Gastroesophageal sphincter (tissue), 4 donors: ENCODE measurements around the gene THRB. TPM values are rescaled to one million over a fixed set of nuclear protein-coding genes. Genes with fewer than 3 reads are reported as not detected.

Experiments used
- ATAC-seq: fragments of 150-250 bp; one replicate; pipeline ENCODE4 v1.9.1; 2016; ENCODE audit warnings: mild to moderate bottlenecking, moderate library complexity
- H3K27ac ChIP-seq, 4 donors: fragments of 200-600 bp; sonication (generic) in 3 of 4; 1 replicate in 3 of 4; 2 replicates in 1 of 4; pipeline ENCODE4 v1.5.1; 2016 to 2019
- H3K27me3 ChIP-seq: fragments of 200-600 bp; sonication (generic); one replicate; pipeline ENCODE4 v1.5.1; 2019
- H3K36me3 ChIP-seq, 2 donors: fragments of 200-600 bp; sonication (generic); one replicate each; pipeline ENCODE4 v1.5.1; 2019; ENCODE audit warnings: control low read depth in 1 of 2
- H3K4me1 ChIP-seq, 3 donors: fragments of 200-600 bp; sonication (generic); 1 replicate in 2 of 3; 2 replicates in 1 of 3; pipeline ENCODE4 v1.5.1; 2016 to 2019; ENCODE audit warnings: control low read depth in 2 of 3
- H3K4me3 ChIP-seq, 2 donors: fragments of 200-600 bp; sonication (generic); one replicate each; pipeline ENCODE4 v1.5.1; 2019; ENCODE audit warnings: mild to moderate bottlenecking in 1 of 2, moderate library complexity in 1 of 2
- H3K9me3 ChIP-seq, 3 donors: fragments of 200-600 bp; sonication (generic); one replicate each; pipeline ENCODE4 v1.5.1; 2017 to 2019; ENCODE audit warnings: control low read depth in 2 of 3
- EP300 ChIP-seq: sonication (generic); formaldehyde crosslinking; IDR thresholded peaks from one replicate; pipeline ENCODE4 v1.6.1; 2017; ENCODE audit warnings: antibody characterized with exemption, mild to moderate bottlenecking
- POLR2A ChIP-seq, 2 donors: fragments of 450-650 bp; IDR thresholded peaks; one replicate each; pipeline ENCODE4 v1.6.1; 2017; ENCODE audit warnings: antibody characterized with exemption in 2 of 2, mild to moderate bottlenecking in 2 of 2, moderate library complexity in 1 of 2
- POLR2AphosphoS5 ChIP-seq: sonication (generic); formaldehyde crosslinking; IDR thresholded peaks from one replicate; pipeline ENCODE4 v1.6.1; 2017; ENCODE audit warnings: antibody characterized with exemption
- WGBS, 2 donors: methylation state at CpG; one replicate each; pipeline ENCODE4 v1.1.5; 2018; ENCODE audit warnings: low coverage in 1 of 2; 5-methylcytosine and 5-hydroxymethylcytosine counted together
- total RNA-seq, 4 donors: library from RNA; depleted of rRNA; stranded (reverse); fragments of >200 nt; gene quantifications; one replicate each; pipeline ENCODE4 v1.1.0, GENCODE V29; 2016
- TF ChIP-seq, protein P1 (sequence below), 4 experiments: fragments of 200-600 bp in 2 of 4; fragments of 450-650 bp in 2 of 4; sonication (generic) in 1 of 4; IDR thresholded peaks; one replicate each; pipeline ENCODE4 v1.5.1; 2017 to 2019; ENCODE audit warnings: antibody characterized with exemption in 4 of 4, mild to moderate bottlenecking in 2 of 4, moderate library complexity in 2 of 4

The THRB gene
- total RNA-seq, 4 donors from 2014 or later: 42.5 to 61.9 (median 55.8) TPM

DNA sequence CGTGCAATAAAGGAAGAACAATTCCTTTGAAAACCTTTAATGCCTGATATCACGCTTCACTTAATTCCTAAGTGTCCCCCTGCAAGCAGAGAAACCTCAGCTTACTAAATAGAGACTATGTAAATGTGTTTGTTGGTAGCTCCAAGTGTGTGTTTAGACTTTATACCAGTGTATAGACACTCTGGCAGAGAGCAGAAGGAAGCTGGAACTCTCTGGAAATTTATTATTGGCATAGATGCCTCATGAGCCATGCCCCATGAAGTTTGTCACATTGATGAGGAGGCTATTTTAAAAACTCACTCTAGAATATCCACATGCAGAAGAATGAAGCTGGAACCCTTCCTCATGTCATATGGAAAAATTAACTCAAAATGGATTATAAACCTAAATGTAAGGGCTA is 99.9 kb downstream of the THRB start:
- Histone ChIP-seq H3K27ac (no peak overlapping the region), H3K4me3 (no peak overlapping the region), H3K9me3 (no peaks in the 10 kb centered on the region), H3K27me3 (no peaks in the 10 kb centered on the region), H3K4me1 (peaks cover 0 to 37% (median 7%) of the 10 kb centered on the region in 3 donors), H3K36me3 (no peaks in the 10 kb centered on the region)
- TF ChIP-seq POLR2A (IDR thresholded peaks at IDR 0.05) (no peak), POLR2AphosphoS5 (no peak), EP300 (no peak)
- TF ChIP-seq, protein P1, sequence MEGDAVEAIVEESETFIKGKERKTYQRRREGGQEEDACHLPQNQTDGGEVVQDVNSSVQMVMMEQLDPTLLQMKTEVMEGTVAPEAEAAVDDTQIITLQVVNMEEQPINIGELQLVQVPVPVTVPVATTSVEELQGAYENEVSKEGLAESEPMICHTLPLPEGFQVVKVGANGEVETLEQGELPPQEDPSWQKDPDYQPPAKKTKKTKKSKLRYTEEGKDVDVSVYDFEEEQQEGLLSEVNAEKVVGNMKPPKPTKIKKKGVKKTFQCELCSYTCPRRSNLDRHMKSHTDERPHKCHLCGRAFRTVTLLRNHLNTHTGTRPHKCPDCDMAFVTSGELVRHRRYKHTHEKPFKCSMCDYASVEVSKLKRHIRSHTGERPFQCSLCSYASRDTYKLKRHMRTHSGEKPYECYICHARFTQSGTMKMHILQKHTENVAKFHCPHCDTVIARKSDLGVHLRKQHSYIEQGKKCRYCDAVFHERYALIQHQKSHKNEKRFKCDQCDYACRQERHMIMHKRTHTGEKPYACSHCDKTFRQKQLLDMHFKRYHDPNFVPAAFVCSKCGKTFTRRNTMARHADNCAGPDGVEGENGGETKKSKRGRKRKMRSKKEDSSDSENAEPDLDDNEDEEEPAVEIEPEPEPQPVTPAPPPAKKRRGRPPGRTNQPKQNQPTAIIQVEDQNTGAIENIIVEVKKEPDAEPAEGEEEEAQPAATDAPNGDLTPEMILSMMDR (IDR thresholded peaks at IDR 0.05): no peak
- WGBS, 2 donors: 79 to 84% methylated on average over 2 of the region's 2 CpGs
- no peak for ATAC-seq

DNA sequence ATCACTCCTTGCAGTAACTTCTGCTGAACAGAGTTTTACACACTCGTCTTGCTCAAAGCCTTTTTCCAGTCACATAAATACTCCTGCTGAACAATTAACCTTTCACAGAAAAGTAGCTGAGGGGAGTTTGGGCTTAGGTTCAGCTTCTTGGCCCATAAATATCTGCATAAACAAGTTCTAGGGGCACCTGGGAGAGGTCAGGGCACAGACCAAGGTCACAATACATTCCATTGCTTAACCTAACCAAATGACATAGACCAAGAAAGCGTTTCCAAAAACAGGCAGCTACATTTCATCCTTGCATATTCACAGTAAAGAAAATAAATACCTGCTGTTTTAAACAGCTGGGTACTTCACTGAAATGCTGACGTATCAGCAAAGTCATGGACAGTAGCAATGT is 101.3 kb downstream of the THRB start:
- H3K36me3 ChIP-seq: no peaks in the 10 kb centered on the region
- TF ChIP-seq EP300 (no peak), POLR2A (IDR thresholded peaks at IDR 0.05) (no peak), POLR2AphosphoS5 (no peak)
- TF ChIP-seq, protein P1 (IDR thresholded peaks at IDR 0.05): no peak
- 46 to 89% methylated on average over 3 of the region's 3 CpGs for WGBS, 2 donors
- H3K27me3 ChIP-seq: no peaks in the 10 kb centered on the region
- ATAC-seq: no peak
- no peak overlapping the region for H3K27ac ChIP-seq
- peaks cover 0 to 47% (median 11%) of the 10 kb centered on the region in 3 donors for H3K4me1 ChIP-seq
- H3K4me3 ChIP-seq: no peak overlapping the region
- no peaks in the 10 kb centered on the region for H3K9me3 ChIP-seq

DNA sequence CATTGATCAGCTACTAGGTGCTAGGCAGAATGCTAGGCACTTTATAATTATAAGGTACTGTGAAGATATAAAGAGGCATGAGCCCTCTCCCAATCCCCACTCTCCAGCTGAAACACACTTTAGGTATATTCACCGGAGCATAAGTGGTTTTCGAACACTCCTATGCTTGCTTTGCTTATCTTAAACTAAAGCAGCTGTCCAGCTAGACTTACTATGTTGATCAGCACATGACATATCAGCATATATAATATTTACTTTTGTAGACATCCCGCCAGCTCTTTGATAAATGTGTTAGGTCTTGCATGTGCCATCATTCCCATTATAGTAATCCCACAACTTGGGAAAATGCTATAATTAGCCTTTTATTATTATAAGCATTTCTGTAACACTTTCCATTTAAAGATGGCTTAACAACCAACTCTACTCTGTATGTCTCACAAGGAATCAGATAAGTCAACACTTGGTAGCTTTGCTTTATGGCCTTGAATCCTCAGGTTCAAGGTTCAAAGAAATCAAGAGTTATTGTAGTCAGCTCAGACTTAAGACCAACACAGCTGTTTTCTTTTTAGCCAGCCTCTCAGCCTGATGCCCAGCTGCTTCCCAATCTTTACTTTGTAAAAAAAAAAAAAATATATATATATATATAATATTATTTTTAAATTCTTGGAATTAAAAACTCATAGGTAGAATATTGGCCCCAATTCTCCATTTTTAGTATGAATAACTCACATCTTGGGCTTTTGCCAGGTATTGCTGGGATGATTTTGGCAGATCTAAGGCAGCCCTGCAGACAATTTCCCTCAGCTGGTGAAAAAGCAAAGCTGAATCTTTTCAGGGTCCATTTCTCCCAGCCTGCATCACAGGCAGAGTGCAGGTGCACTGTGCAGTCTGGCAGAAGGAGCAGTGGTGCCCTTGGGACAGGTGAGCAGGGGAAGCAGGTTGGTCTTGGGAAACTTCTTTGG is 104.2 kb downstream of the THRB start:
- Histone ChIP-seq H3K27me3 (no peaks in the 10 kb centered on the region), H3K4me3 (no peak overlapping the region), H3K36me3 (no peaks in the 10 kb centered on the region), H3K4me1 (peaks cover 3 to 66% (median 19%) of the 10 kb centered on the region in 3 donors), H3K9me3 (no peaks in the 10 kb centered on the region), H3K27ac (peak overlapping the region; percentile 15 to 77 (median 72))
- TF ChIP-seq EP300 (no peak), POLR2A (IDR thresholded peaks at IDR 0.05) (no peak), POLR2AphosphoS5 (no peak)
- TF ChIP-seq, protein P1 (IDR thresholded peaks at IDR 0.05): no peak
- no peak for ATAC-seq
- WGBS, 2 donors: 32 to 64% methylated on average over 2 to 3 of the region's 3 CpGs

DNA sequence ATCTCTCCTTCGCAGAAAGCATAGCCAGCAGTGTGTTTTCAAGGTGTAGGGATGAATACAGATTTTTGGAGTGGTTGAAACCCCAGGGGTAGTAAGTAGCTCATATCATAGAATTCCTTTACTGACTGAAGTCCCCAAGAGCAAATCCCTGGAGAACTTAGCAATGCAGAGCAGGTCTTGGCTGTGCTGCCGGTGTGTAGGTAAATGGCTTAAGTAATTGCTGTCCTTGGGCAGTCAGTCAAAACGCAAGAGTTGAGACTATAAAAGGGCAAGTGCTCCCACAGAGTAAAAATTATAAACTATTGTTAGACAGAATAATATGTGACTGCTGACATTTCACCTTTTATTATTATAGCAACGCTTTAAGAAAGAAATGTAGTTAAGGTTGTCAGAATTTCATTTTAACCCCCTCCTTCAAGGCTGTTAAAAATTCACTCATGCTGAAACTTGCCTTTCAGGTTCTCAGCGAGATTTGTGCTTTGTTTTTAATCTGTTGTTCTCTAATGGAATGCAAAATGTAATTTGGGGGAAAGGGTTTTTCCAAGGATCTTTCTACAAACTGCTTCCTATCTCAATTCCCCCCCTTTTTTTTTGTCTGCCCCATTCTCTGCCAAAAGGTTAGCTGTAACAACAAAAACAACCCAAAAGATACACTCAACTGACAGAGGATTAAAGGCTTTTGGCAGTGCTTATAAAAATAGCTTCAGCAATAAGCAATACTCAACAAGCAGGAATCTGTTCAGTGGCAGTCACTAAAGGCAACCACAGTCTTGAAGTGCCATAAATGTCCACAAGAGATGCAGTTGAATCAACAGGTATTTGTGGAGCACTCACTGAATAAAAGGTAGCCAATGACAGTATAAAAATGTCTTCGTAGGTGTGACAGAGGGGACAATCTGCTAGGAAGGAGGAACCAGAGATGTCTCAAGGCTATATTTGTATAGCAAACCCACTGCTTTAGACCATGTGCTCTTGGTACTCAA is 105.3 kb downstream of the THRB start:
- Histone ChIP-seq H3K4me1 (peaks cover 3 to 76% (median 19%) of the 10 kb centered on the region in 3 donors), H3K9me3 (no peaks in the 10 kb centered on the region), H3K36me3 (no peaks in the 10 kb centered on the region), H3K27me3 (no peaks in the 10 kb centered on the region), H3K4me3 (no peak overlapping the region), H3K27ac (peak overlapping the region; percentile 15 to 77 (median 72))
- ATAC-seq: no peak
- TF ChIP-seq POLR2AphosphoS5: peak; percentile 10
- TF ChIP-seq, protein P1 (IDR thresholded peaks at IDR 0.05): peak in 1 of 4 experiments; percentile 11
- TF ChIP-seq EP300: no peak
- 35% methylated on average over 5 of the region's 6 CpGs for WGBS, 2 donors
